OCI-LY3 (cell line): ENCODE measurements around the gene TPRA1.
A peak's percentile ranks its signal among the peaks of the same experiment; 100 is the strongest.

Source experiments
- H2AFZ ChIP-seq: fragments of 200-600, 300-600 bp; shearing (Covaris generic); 2 replicates; pipeline ENCODE4 v1.6.0; 2014; ENCODE audit warnings: antibody characterized with exemption, low read depth, low read length
- H3K27ac ChIP-seq: fragments of 200-600, 300-600 bp; sonication (generic); 2 replicates; pipeline ENCODE4 v1.5.1; 2014; ENCODE audit warnings: mild to moderate bottlenecking, low read length, moderate library complexity, mixed read lengths
- H3K27me3 ChIP-seq: fragments of 200-600, 300-600 bp; sonication (generic); 2 replicates; pipeline ENCODE4 v1.6.1; 2014; ENCODE audit warnings: low read depth, low read length, mixed read lengths
- H3K36me3 ChIP-seq: fragments of 200-600, 300-600 bp; sonication (generic); replicated peaks from 2 replicates; pipeline ENCODE3; 2014; ENCODE audit warnings: low read depth, low read length, mixed read lengths
- H3K4me1 ChIP-seq: fragments of 300-600, 200-600 bp; sonication (generic); 2 replicates; pipeline ENCODE4 v1.6.1; 2014; ENCODE audit warnings: low read length, mixed read lengths
- H3K4me2 ChIP-seq: fragments of 200-600, 300-600 bp; sonication (generic); 2 replicates; pipeline ENCODE4 v1.6.1; 2014; ENCODE audit warnings: low read length, mixed read lengths
- H3K4me3 ChIP-seq: fragments of 300-600, 200-600 bp; sonication (generic); 2 replicates; pipeline ENCODE4 v1.5.1; 2014; ENCODE audit warnings: antibody characterized with exemption, mild to moderate bottlenecking, low read length, moderate library complexity
- H3K79me2 ChIP-seq: fragments of 300-600, 200-600 bp; shearing (Covaris generic); 2 replicates; pipeline ENCODE4 v1.6.1; 2014; ENCODE audit warnings: mild to moderate bottlenecking, low read length, mixed read lengths
- H3K9ac ChIP-seq: fragments of 300-600, 200-600 bp; shearing (Covaris generic); 2 replicates; pipeline ENCODE4 v1.6.0; 2014; ENCODE audit warnings: mild to moderate bottlenecking, low read length, moderate library complexity
- H3K9me3 ChIP-seq: fragments of 200-600, 300-600 bp; shearing (Covaris generic); 2 replicates; pipeline ENCODE4 v1.6.1; 2014; ENCODE audit warnings: low read length, mixed read lengths; ENCODE audit not compliant: insufficient read depth
- H4K20me1 ChIP-seq: fragments of 200-600, 300-600 bp; sonication (generic); 2 replicates; pipeline ENCODE4 v1.6.1; 2016; ENCODE audit warnings: low read length, mixed read lengths; ENCODE audit not compliant: insufficient read depth
- CTCF ChIP-seq: fragments of 200-600, 300-600 bp; sonication (generic); IDR thresholded peaks from 2 replicates; pipeline ENCODE4 v1.5.1; 2014; ENCODE audit warnings: antibody characterized with exemption, low read length, low read depth
- EZH2phosphoT487 ChIP-seq: fragments of 200-600 bp; shearing (Covaris generic); IDR thresholded peaks from 2 replicates; pipeline ENCODE4 v1.6.1; 2018; ENCODE audit warnings: antibody characterized with exemption, mixed run types, low read depth

TPRA1 gene

GRCh38 chr3:127637546-127637945 is 47.0 kb upstream of the TPRA1 start:
- Histone ChIP-seq H3K79me2 (no peaks in the 10 kb centered on the region), H3K36me3 (no peaks in the 10 kb centered on the region), H3K9me3 (no peaks in the 10 kb centered on the region), H3K27ac (no peak overlapping the region), H3K4me3 (no peak overlapping the region), H4K20me1 (no peaks in the 10 kb centered on the region), H3K4me2 (no peak overlapping the region), H3K9ac (no peak overlapping the region), H3K4me1 (no peaks in the 10 kb centered on the region), H2AFZ (no peak overlapping the region), H3K27me3 (peaks cover 7% of the 10 kb centered on the region; the same call in 1 of the 2 replicates)
- TF ChIP-seq EZH2phosphoT487 (no peak), CTCF (no peak)

GRCh38 chr3:127634653-127635052 is 44.1 kb upstream of the TPRA1 start:
- Histone ChIP-seq H2AFZ (no peak overlapping the region), H3K4me3 (no peak overlapping the region), H3K9ac (no peak overlapping the region), H3K79me2 (no peaks in the 10 kb centered on the region), H3K36me3 (no peaks in the 10 kb centered on the region), H3K4me1 (peaks cover 8% of the 10 kb centered on the region), H3K27me3 (peaks cover 9% of the 10 kb centered on the region; the same call in 1 of the 2 replicates), H4K20me1 (no peaks in the 10 kb centered on the region), H3K9me3 (no peaks in the 10 kb centered on the region), H3K27ac (no peak overlapping the region), H3K4me2 (no peak overlapping the region)
- TF ChIP-seq CTCF = no peak
- no peak for TF ChIP-seq EZH2phosphoT487

GRCh38 chr3:127632035-127632820 is 41.7 kb upstream of the TPRA1 start:
- Histone ChIP-seq H3K36me3 (no peaks in the 10 kb centered on the region), H4K20me1 (no peaks in the 10 kb centered on the region), H3K9me3 (no peaks in the 10 kb centered on the region), H3K9ac (no peak overlapping the region), H3K4me1 (peaks cover 8% of the 10 kb centered on the region), H3K4me2 (no peak overlapping the region), H3K27ac (no peak overlapping the region), H3K27me3 (peaks cover 9% of the 10 kb centered on the region; the same call in 1 of the 2 replicates), H3K4me3 (no peak overlapping the region), H2AFZ (no peak overlapping the region), H3K79me2 (no peaks in the 10 kb centered on the region)
- no peak for TF ChIP-seq CTCF

GRCh38 chr3:127630811-127631714 is 40.5 kb upstream of the TPRA1 start:
- no peak overlapping the region for H3K4me2 ChIP-seq
- H3K4me1 ChIP-seq = peaks cover 8% of the 10 kb centered on the region
- TF ChIP-seq CTCF (no peak), EZH2phosphoT487 (no peak)

More at GRCh38 chr3:127630811-127631714, 40.5 kb upstream of the TPRA1 start:
- Histone ChIP-seq H3K9ac (no peak overlapping the region), H3K27me3 (peaks cover 9% of the 10 kb centered on the region; the same call in 1 of the 2 replicates), H4K20me1 (no peaks in the 10 kb centered on the region), H3K79me2 (no peaks in the 10 kb centered on the region), H3K36me3 (no peaks in the 10 kb centered on the region), H3K9me3 (no peaks in the 10 kb centered on the region), H2AFZ (peak overlapping the region; percentile 39; the same call in 1 of the 2 replicates), H3K4me3 (no peak overlapping the region), H3K27ac (no peak overlapping the region)
